HG02973 (cell line): ENCODE results near the gene SLC25A48.

Experiments used
- ATAC-seq: cut with Tn5 transposase; IDR thresholded peaks from one replicate; pipeline ENCODE4 v1.9.1; 2021; ENCODE audit warnings: moderate library complexity; ENCODE audit not compliant: unreplicated experiment

Gene SLC25A48

DNA sequence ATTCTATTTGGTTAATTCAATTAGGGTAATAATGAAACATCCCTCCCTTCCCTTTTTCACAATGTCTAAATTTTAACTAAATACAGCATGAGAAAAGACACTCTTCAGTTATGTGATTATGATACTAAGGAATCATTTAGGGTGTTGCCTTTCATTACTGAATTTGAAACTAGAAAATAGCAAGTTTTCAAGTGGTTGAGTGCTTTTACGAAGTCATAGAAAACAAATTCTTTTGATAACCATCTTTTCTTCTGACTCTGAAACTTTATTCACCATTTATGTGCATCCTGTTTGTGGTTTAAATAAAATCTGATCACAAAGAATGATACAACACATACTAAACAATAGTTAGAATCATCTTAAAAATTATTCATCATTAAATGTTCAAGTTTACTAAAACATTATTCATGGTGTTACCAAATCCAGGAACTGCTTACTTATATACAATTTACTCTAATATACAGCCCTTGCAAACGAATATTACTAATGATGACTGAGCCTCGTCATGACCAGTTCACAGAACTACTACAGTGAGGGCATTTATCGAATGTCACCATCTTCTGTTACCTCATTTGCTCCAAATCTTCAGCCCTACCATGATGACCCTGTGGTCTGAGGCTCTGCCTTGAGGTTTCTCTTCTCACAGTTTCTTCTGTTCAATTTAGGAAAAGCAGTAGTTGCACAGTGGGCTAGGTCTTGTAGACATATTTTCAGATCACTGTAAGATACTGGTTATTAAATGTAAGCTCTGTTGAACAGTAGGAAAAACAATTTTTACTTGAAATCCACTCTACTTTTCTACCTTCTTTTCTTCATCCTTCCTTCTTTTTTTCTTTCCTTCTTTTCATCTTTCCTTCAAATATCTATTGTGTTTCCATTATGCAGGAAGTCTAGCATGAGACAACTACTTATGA is 79.5 kb downstream of the SLC25A48 start:
- no peak for ATAC-seq

DNA sequence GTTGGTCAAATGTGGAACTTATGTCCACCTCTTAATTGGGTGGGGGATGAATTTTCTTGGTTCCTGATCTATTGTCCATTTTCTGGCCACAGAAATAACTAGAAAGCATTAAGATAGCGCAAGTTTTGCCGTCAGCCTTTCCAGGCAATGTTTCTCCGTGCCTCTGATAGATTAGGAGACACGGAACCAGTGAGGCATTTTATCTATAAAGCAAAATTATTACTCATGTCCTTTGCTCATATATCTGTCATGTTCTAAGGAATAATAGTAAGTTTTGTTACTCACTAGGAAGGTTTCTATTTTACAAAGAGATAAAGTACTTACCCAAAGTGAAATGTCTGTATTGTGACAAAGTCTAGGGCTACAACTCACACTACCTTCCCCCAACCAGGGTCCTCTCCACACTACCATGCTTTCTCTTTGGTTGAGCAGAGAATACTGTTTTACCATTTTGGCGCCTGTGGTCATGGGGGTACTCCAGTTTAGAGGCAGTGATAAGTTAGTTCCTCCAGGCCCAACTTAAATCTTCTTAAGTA is 81.1 kb downstream of the SLC25A48 start:
- ATAC-seq, result no peak

DNA sequence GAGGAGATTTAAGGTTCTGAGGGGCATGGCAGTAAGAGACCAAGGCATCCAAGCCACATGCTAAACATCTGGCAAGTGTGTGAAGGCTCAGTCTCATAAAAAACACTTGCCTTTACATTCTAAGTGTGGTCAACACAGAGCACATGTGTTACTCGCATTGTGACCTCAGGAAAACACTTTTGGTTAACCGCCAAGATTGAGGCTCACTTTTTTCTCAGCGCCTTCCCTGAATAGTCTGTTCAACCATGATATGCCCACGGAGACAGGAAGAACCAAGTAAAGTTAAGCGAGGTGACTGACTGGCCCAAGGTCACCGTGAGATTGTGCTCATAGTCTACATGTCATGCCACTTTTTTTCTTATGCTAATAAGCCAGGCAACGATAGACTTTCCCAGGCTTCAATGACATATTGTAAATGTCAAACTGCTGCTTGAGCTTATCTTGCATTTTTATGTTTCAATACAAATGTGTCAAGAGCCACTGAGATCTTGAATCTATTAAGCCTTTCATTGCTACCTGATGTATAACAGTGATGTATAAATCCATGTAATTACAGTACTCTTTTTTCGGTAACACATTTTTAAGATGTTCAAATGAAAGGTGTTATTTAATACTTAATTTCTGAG is 82.3 kb downstream of the SLC25A48 start:
- no peak for ATAC-seq

GRCh38 chr5:135920199-135920598 is 85.7 kb downstream of the SLC25A48 start:
- no peak for ATAC-seq

DNA sequence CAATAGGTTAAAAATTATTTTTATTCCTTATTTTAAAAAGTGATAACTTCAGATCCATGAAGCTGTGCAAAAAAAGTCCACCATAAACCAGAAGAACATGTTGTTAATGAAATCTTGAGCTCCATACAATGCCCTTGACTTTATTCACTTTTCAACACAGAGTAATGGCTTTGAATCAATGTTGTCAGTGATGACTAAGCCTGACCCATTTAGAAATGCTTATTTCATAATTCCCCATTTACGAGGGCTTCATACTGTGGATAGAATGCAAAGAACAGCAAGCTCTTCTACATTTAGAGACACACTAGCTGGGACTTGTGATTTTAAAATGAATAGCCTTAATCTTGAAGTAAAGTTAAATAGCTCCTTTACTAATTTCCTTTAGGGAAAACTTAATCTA is 86.9 kb downstream of the SLC25A48 start:
- no peak for ATAC-seq

- ATAC-seq, result no peak
Measured at GRCh38 chr5:135930029-135930948, 95.8 kb downstream of the SLC25A48 start.

DNA sequence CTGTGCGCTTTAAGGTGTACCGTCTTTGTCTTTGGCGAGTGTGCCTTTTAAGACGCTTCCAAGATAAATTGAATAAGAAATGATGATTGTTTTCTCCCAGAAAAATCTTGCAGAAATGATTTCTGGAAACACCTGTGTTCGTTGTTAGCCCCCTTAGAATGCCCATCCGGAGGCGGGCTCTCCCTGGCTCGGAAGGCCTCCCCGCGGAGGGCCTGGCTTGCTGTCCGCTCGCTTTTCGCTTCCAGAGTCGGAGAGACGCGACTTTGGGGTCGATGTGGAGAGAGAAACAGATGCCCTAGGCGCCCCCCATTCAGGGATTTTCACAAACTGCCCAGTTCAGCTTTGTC is 96.5 kb downstream of the SLC25A48 start:
- no peak for ATAC-seq

DNA sequence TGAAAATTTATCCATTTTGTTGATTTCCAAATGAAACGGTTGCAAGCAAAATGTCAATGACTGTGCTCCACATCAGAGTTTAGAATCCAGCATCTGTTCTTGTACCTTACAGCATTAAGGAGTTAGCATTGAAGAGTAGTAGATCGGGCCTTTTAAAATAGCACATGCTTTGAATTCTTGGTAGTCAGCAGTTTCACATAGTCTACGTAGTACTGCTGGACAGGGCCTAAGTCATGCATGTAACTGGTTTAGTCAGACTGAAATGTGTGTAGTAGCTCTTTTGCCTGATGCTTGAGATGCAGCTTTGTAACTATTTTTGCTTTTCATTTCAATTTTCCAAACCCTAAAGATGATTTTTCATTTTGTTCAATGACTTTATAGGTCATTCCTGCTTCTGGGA is 100.5 kb downstream of the SLC25A48 start:
- ATAC-seq, result no peak

DNA sequence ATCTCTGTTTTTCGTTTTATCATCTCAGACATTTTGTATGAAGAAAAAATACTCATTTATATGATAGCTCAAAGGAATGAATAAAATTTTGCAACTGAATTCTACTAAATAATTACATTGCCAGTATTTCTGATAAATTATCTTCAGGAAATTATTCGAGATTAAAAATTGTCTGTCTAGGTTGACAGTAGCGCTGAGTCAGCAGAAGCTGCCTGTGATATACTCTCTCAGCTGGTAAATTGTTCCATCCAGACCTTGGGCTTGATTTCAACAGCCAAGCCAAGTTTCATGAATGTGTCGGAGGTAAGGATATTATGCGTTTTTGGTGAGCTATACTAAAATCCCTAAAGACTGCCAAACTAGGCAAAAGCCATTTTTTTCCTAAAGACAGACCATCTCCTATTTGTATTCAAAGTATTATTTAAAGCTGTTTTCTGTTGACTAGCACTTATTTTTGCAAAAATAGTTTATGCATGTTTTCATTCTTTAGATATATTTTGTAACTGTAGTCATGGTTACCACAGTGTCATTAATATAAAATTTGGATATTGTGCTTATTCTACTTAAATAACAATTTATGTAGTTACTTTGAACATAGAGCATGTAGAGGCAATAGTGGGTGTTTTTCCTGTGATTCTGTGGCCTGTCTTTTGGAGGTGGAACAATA is 102.9 kb downstream of the SLC25A48 start:
- no peak for ATAC-seq
